ENCODE measurements around the gene RAB40B.

RAB40B gene

DNA sequence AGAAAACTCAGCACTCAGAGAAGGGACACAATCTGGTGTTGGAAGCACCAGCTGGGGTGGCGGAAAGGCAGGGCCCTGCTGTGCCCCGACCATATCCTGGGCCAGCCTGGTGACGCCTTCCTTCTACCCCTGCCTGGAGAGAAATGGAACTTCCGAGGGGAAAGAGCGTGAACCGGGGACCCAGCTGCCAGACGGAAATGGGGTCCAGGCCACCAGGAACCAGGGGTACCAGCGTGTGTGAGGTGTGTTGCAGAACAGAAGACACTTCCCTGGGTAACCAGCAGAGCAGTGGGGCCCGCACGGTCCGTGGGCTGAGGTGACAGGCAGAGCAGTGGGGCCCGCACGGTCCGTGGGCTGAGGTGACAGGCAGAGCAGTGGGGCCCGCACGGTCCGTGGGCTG, 6.8 kb downstream of the RAB40B start:
- peak; percentile 31 for DNase-seq (ENCODE audit: low spot score)

DNA sequence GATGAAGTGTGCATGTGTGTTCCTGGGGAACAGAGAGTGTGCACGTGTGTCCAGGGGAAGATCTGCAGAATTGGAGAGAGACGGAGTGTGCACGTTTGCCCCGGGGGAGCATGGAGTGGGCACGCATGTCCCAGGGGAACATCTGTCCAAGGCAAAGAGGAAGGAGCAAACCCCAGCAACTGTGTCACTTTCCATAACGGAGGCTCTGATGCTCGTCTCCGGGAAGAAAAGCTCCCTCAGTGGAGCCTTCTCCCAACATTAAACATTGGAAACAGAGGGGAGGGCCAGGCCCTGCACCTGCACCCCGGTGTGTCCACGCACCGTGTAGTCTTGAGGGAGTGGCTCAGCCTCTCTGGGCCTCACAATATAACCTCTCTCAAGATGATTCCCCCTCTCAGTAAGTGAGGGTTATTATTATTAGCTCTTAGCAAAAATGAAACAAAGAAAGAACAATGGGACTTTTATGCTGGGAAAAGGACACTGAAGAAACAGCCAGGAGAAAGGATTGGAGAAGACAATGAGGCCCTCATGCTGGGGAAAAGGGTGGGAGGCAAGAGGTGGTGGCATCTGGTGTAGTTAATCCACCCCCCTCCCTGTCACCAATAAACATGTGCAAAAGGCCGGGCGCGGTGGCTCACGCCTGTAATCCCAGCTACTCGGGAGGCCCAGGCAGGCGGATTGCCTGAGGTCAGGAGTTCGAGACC, 7.6 kb downstream of the RAB40B start:
- peak; percentile 54 for DNase-seq (ENCODE audit: low spot score)

GRCh38 chr17:82689077-82689476, 9.4 kb downstream of the RAB40B start:
- DNase-seq (ENCODE audit: low spot score), result peak; percentile 41

DNA sequence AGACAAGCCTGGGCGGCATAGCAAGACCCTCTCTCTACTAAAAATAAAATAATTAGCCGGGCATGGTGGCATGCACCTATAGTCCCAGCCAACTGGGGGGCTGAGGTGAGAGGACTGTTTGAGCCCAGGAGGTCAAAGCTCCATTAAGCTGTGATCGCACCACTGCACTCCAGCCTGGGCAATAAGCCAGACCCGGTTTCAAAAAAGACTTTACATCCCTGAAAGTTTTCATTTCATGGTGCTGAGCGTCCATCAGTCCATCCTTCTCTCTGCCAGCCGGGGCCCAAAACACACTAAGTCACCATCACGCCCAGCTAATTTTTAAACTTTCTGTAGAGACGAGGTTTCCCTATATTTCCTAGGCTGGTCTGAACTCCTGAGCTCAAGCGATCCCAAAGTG, 10.6 kb downstream of the RAB40B start:
- no peak for DNase-seq (ENCODE audit: low spot score)

GRCh38 chr17:82687375-82687861, 11.1 kb downstream of the RAB40B start:
- DNase-seq (ENCODE audit: low spot score), result peak; percentile 26

- DNase-seq (ENCODE audit: low spot score), result peak; percentile 29
These were observed 11.9 kb downstream of the RAB40B start for GRCh38 chr17:82686366-82687324.

DNA sequence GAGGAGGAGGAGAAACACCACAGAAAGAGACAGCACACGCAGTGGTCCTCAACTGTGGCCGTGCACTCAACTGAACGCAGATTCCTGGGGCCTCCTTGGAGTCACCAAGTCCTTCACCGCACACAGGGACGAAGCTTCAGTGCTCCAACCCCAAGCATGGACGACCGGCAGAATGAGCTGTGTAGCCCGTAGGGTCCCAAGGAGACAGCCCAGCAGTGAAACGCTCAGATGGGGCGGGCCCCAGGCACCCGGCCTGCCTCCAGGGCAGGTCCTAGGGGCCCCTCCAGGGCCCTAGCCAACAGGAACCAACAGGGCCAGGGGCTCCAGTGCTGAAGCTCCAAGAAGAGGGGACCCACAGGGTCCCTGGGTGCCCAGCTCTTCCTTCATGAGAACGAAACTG, 13.2 kb downstream of the RAB40B start:
- DNase-seq (ENCODE audit: low spot score), result peak; percentile 37

GRCh38 chr17:82684228-82684841, 14.2 kb downstream of the RAB40B start:
- DNase-seq (ENCODE audit: low spot score), result peak; percentile 31

GRCh38 chr17:82683534-82683933, 15.0 kb downstream of the RAB40B start:
- DNase-seq (ENCODE audit: low spot score), result no peak

GRCh38 chr17:82681547-82681946, 17.0 kb downstream of the RAB40B start:
- no peak for DNase-seq (ENCODE audit: low spot score)

GRCh38 chr17:82679586-82680465, 18.7 kb downstream of the RAB40B start:
- DNase-seq (ENCODE audit: low spot score), result peak; percentile 53

DNA sequence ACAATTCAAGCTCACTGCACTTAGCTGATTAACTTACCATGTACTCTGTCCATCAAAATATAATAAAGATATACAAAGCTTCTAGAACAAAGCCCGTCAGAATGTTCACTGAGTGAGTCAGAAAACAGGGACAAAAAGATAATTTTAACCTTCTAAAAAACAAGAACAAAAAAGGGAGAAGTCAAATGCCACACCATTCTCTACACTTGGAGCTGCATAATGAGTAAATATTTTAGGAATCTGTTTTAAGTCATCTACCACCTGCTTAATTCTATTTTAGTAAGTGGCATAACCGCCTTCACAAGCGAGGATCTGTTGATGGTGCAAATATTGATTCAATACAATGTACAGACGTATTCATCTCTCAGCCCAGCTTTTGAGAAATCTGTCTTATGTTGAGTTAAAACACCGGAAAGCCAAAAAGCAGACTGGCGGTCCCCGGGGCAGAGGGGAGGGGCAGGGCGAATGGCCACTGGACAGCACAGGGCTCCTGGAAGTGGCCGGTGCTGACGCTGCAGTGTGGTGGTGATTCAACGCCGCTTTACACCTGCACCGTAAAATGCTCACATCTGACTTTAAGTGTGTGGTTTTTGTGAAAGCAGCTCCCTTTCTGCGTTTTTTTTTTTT, 20.1 kb downstream of the RAB40B start:
- DNase-seq (ENCODE audit: low spot score), result peak; percentile 31

GRCh38 chr17:82677353-82677925, 21.1 kb downstream of the RAB40B start:
- DNase-seq (ENCODE audit: low spot score), result peak; percentile 40

GRCh38 chr17:82675476-82676245, 22.8 kb downstream of the RAB40B start:
- peak; percentile 24 for DNase-seq (ENCODE audit: low spot score)

GRCh38 chr17:82674656-82675475, 23.6 kb downstream of the RAB40B start:
- peak; percentile 33 for DNase-seq (ENCODE audit: low spot score)

DNA sequence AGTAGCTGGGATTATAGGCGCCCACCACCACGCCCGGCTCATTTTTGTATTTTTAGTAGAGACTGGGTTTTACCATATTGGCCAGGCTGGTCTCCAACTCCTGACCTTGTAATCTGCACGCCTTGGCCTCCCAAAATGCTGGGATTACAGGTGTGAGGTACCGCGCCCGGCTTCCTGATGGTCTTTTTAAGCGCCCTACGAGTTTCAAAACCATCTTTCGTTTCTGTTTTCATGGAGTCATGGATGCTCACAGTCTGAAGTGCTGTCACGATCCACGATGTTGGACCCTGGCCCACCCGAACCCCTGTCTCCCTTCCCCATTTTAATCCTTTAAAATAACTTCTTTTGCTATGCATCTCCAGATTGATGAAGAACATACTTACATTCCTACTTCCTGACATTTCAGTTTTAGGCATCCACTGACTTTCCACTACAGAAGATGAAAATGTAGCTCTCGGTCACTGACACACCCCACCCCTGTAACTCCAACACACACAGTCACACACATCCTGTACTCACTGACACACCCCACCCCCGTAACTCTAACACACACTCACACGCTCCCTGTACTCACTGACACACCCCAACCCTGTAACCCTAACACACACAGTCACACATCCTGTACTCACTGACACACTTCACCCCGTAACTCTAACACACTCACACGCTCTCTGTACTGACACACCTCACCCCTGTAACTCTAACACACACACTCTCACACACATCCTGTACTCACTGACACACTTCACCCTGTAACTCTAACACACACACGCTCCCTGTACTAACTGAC, 27.6 kb downstream of the RAB40B start:
- DNase-seq (ENCODE audit: low spot score), result peak; percentile 21

DNA sequence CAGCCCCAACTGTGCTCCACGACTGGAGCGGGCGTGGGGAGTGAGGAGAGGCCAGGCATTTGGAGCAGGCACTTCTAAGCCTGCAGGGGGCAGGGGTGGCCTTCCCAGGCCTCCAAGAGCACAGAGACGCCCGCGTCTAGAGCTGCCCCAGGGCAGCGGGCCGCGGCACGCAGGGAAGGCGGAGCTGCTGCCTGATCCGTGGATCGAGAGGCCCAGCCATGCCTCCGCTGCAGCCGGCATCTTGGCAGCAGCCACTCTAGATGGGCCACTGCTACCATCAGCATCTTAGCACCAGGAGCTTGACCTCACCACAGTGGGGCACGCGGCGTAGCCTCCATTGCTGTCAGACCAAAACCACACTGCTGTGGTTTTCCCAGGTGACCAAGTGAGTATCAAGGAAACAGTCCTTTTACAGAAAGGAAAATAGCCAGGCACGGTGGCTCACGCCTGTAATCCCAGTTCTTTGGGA, 29.8 kb downstream of the RAB40B start:
- DNase-seq (ENCODE audit: low spot score), result peak; percentile 96

DNA sequence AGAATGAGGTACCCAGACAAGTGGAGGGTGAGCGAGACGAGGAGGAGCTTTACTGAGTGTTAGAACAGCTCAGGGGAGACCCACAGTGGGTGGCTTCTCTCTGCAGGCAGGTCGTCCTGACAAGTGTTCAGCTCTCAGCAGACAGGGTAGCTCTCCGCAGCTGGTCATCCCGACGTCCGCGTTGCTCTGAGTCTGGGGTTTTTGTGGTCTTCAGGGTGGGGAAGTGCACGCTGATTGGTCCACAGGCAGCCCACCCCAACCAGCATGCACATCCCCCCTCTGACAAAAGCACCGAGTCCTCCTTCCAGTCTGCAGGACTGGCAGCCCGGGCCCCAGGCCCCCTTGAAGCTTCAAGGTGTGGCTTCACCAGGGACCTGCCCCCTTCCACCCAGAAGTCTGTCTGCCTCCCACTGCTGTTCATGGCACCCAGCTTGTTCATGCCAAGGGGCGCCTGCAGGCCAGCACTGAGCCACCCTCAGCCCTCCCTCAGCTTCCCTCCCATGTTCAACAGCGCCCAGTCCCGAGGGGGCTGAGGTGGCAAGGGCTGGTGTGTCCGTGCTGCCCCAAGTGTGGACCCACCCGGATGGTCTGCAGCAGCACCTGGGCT, 30.4 kb downstream of the RAB40B start:
- no peak for DNase-seq (ENCODE audit: low spot score)

All from D341Med (cell line).